ENCODE data around the gene TMPRSS15.

TMPRSS15 gene

GRCh38 chr21:18274370-18274769 lies 129.2 kb downstream of the TMPRSS15 start:
- no CpG with 5 or more reads among the region's 5 CpGs for WGBS (ENCODE audit: extremely low coverage, insufficient coverage, insufficient read length)
- no peaks in the 10 kb centered on the region for H3K36me3 ChIP-seq (ENCODE audit: control insufficient read depth in 1 of 2, insufficient read depth in 2 of 2, low read length in 2 of 2)

GRCh38 chr21:18273400-18273799 lies 130.2 kb downstream of the TMPRSS15 start:
- H3K14ac ChIP-seq (ENCODE audit: low read length): no peak overlapping the region
- no peak overlapping the region for H4K8ac ChIP-seq (ENCODE audit: low read depth, low read length)
- no CpG with 5 or more reads among the region's 4 CpGs for WGBS (ENCODE audit: extremely low coverage, insufficient coverage, insufficient read length)
- H4K12ac ChIP-seq (ENCODE audit: low read depth, low read length): no peak overlapping the region
- H3K18ac ChIP-seq (ENCODE audit: low read length): no peak overlapping the region
- no peak overlapping the region for H3K27ac ChIP-seq (ENCODE audit: low read depth, low read length)
- H2BK12ac ChIP-seq (ENCODE audit: low read length): no peak overlapping the region
- H4K91ac ChIP-seq (ENCODE audit: low read depth, low read length): no peak overlapping the region
- H2AK5ac ChIP-seq (ENCODE audit: low read length): no peak overlapping the region
- H3K4me1 ChIP-seq (ENCODE audit: control insufficient read depth in 1 of 2, insufficient read depth in 2 of 2, low read length in 2 of 2): no peaks in the 10 kb centered on the region
- H2AFZ ChIP-seq (ENCODE audit: insufficient read depth, low read length, poor library complexity): no peak overlapping the region
- DNase-seq: no peak
- no peak overlapping the region for H3K4me3 ChIP-seq (ENCODE audit: low read depth, low read length)
- no peak overlapping the region for H2BK120ac ChIP-seq (ENCODE audit: insufficient read depth, low read length, poor library complexity)
- no peaks in the 10 kb centered on the region for H3K9me3 ChIP-seq (ENCODE audit: insufficient read depth, low read depth, low read length)
- H3K79me1 ChIP-seq (ENCODE audit: low read length): no peaks in the 10 kb centered on the region
- H3K23ac ChIP-seq (ENCODE audit: low read length): no peak overlapping the region
- H3K27me3 ChIP-seq (ENCODE audit: insufficient read depth, low read length): no peaks in the 10 kb centered on the region
- H3K4me2 ChIP-seq (ENCODE audit: low read length): no peak overlapping the region
- no peak overlapping the region for H3K4ac ChIP-seq (ENCODE audit: low read depth, low read length)
- H3K9ac ChIP-seq (ENCODE audit: low read length): no peak overlapping the region
- no peaks in the 10 kb centered on the region for H3K79me2 ChIP-seq (ENCODE audit: control insufficient read depth, insufficient read depth, low read length, poor library complexity)
- no peak overlapping the region for H2BK5ac ChIP-seq (ENCODE audit: low read depth, low read length, poor library complexity)
- H3K36me3 ChIP-seq (ENCODE audit: control insufficient read depth in 1 of 2, insufficient read depth in 2 of 2, low read length in 2 of 2): no peaks in the 10 kb centered on the region

More at GRCh38 chr21:18274370-18274769, 129.2 kb downstream of the TMPRSS15 start:
- Histone ChIP-seq H2AK5ac (ENCODE audit: low read length) (no peak overlapping the region), H3K27me3 (ENCODE audit: insufficient read depth, low read length) (no peaks in the 10 kb centered on the region), H3K4me3 (ENCODE audit: low read depth, low read length) (no peak overlapping the region), H3K4me2 (ENCODE audit: low read length) (no peak overlapping the region), H3K27ac (ENCODE audit: low read depth, low read length) (no peak overlapping the region), H4K8ac (ENCODE audit: low read depth, low read length) (no peak overlapping the region), H2BK5ac (ENCODE audit: low read depth, low read length, poor library complexity) (no peak overlapping the region), H3K23ac (ENCODE audit: low read length) (no peak overlapping the region), H4K12ac (ENCODE audit: low read depth, low read length) (no peak overlapping the region), H2AFZ (ENCODE audit: insufficient read depth, low read length, poor library complexity) (no peak overlapping the region), H3K4me1 (ENCODE audit: control insufficient read depth in 1 of 2, insufficient read depth in 2 of 2, low read length in 2 of 2) (no peaks in the 10 kb centered on the region), H2BK120ac (ENCODE audit: insufficient read depth, low read length, poor library complexity) (no peak overlapping the region), H4K91ac (ENCODE audit: low read depth, low read length) (no peak overlapping the region), H3K9me3 (ENCODE audit: insufficient read depth, low read depth, low read length) (no peaks in the 10 kb centered on the region), H3K18ac (ENCODE audit: low read length) (no peak overlapping the region), H3K79me1 (ENCODE audit: low read length) (no peaks in the 10 kb centered on the region), H2BK12ac (ENCODE audit: low read length) (no peak overlapping the region), H3K79me2 (ENCODE audit: control insufficient read depth, insufficient read depth, low read length, poor library complexity) (no peaks in the 10 kb centered on the region), H3K9ac (ENCODE audit: low read length) (no peak overlapping the region), H3K4ac (ENCODE audit: low read depth, low read length) (no peak overlapping the region), H3K14ac (ENCODE audit: low read length) (no peak overlapping the region)
- DNase-seq: no peak

- no peaks in the 10 kb centered on the region for H3K79me2 ChIP-seq (ENCODE audit: control insufficient read depth, insufficient read depth, low read length, poor library complexity)
- no CpG with 5 or more reads among the region's 7 CpGs for WGBS (ENCODE audit: extremely low coverage, insufficient coverage, insufficient read length)
- no peak overlapping the region for H2AK5ac ChIP-seq (ENCODE audit: low read length)
Measured at GRCh38 chr21:18269856-18270255, 133.7 kb downstream of the TMPRSS15 start.

GRCh38 chr21:18268906-18269305 lies 134.7 kb downstream of the TMPRSS15 start:
- H2BK5ac ChIP-seq (ENCODE audit: low read depth, low read length, poor library complexity): no peak overlapping the region
- WGBS (ENCODE audit: extremely low coverage, insufficient coverage, insufficient read length): no CpG with 5 or more reads among the region's 1 CpG

More at GRCh38 chr21:18269856-18270255, 133.7 kb downstream of the TMPRSS15 start:
- Histone ChIP-seq H3K9ac (ENCODE audit: low read length) (no peak overlapping the region), H4K91ac (ENCODE audit: low read depth, low read length) (no peak overlapping the region), H4K12ac (ENCODE audit: low read depth, low read length) (no peak overlapping the region), H3K27ac (ENCODE audit: low read depth, low read length) (no peak overlapping the region), H2BK12ac (ENCODE audit: low read length) (no peak overlapping the region), H2BK120ac (ENCODE audit: insufficient read depth, low read length, poor library complexity) (no peak overlapping the region), H3K4me1 (ENCODE audit: control insufficient read depth in 1 of 2, insufficient read depth in 2 of 2, low read length in 2 of 2) (no peaks in the 10 kb centered on the region), H3K27me3 (ENCODE audit: insufficient read depth, low read length) (no peaks in the 10 kb centered on the region), H3K18ac (ENCODE audit: low read length) (no peak overlapping the region), H3K79me1 (ENCODE audit: low read length) (no peaks in the 10 kb centered on the region), H2BK5ac (ENCODE audit: low read depth, low read length, poor library complexity) (no peak overlapping the region), H3K4ac (ENCODE audit: low read depth, low read length) (no peak overlapping the region), H3K4me3 (ENCODE audit: low read depth, low read length) (no peak overlapping the region), H3K14ac (ENCODE audit: low read length) (no peak overlapping the region), H4K8ac (ENCODE audit: low read depth, low read length) (no peak overlapping the region), H3K4me2 (ENCODE audit: low read length) (no peak overlapping the region), H3K36me3 (ENCODE audit: control insufficient read depth in 1 of 2, insufficient read depth in 2 of 2, low read length in 2 of 2) (no peaks in the 10 kb centered on the region), H3K23ac (ENCODE audit: low read length) (no peak overlapping the region), H2AFZ (ENCODE audit: insufficient read depth, low read length, poor library complexity) (no peak overlapping the region), H3K9me3 (ENCODE audit: insufficient read depth, low read depth, low read length) (no peaks in the 10 kb centered on the region)
- DNase-seq: no peak

More at GRCh38 chr21:18268906-18269305, 134.7 kb downstream of the TMPRSS15 start:
- no peak for DNase-seq
- no peaks in the 10 kb centered on the region for H3K9me3 ChIP-seq (ENCODE audit: insufficient read depth, low read depth, low read length)
- no peak overlapping the region for H3K14ac ChIP-seq (ENCODE audit: low read length)
- no peak overlapping the region for H2BK12ac ChIP-seq (ENCODE audit: low read length)
- no peaks in the 10 kb centered on the region for H3K79me1 ChIP-seq (ENCODE audit: low read length)
- H2AK5ac ChIP-seq (ENCODE audit: low read length): no peak overlapping the region
- no peak overlapping the region for H2AFZ ChIP-seq (ENCODE audit: insufficient read depth, low read length, poor library complexity)
- no peaks in the 10 kb centered on the region for H3K79me2 ChIP-seq (ENCODE audit: control insufficient read depth, insufficient read depth, low read length, poor library complexity)
- no peak overlapping the region for H3K27ac ChIP-seq (ENCODE audit: low read depth, low read length)
- H4K12ac ChIP-seq (ENCODE audit: low read depth, low read length): no peak overlapping the region
- no peak overlapping the region for H4K91ac ChIP-seq (ENCODE audit: low read depth, low read length)
- H3K27me3 ChIP-seq (ENCODE audit: insufficient read depth, low read length): no peaks in the 10 kb centered on the region
- H3K4me1 ChIP-seq (ENCODE audit: control insufficient read depth in 1 of 2, insufficient read depth in 2 of 2, low read length in 2 of 2): no peaks in the 10 kb centered on the region
- H4K8ac ChIP-seq (ENCODE audit: low read depth, low read length): no peak overlapping the region
- no peak overlapping the region for H2BK120ac ChIP-seq (ENCODE audit: insufficient read depth, low read length, poor library complexity)
- no peak overlapping the region for H3K4ac ChIP-seq (ENCODE audit: low read depth, low read length)
- H3K4me2 ChIP-seq (ENCODE audit: low read length): no peak overlapping the region
- no peak overlapping the region for H3K4me3 ChIP-seq (ENCODE audit: low read depth, low read length)
- H3K23ac ChIP-seq (ENCODE audit: low read length): no peak overlapping the region
- no peak overlapping the region for H3K18ac ChIP-seq (ENCODE audit: low read length)
- H3K36me3 ChIP-seq (ENCODE audit: control insufficient read depth in 1 of 2, insufficient read depth in 2 of 2, low read length in 2 of 2): no peaks in the 10 kb centered on the region
- H3K9ac ChIP-seq (ENCODE audit: low read length): no peak overlapping the region

Data from trophoblast cell (in vitro differentiated cells and primary cell).